Stomach smooth muscle (tissue), 2 donors: ENCODE results near the gene SNX3.
A peak's percentile ranks its signal among the peaks of the same experiment; 100 is the strongest.

ENCODE experiments used
- H3K27ac ChIP-seq: one replicate; pipeline ENCODE4 v1.7.0; 2013; ENCODE audit warnings: mild to moderate bottlenecking, low read length, inconsistent platforms
- H3K27me3 ChIP-seq, 2 donors: one replicate each; pipeline ENCODE4 v1.7.0; 2013; ENCODE audit warnings: low read length in 2 of 2; ENCODE audit not compliant: insufficient read depth in 2 of 2, control insufficient read depth in 1 of 2
- H3K36me3 ChIP-seq, 2 donors: one replicate each; pipeline ENCODE4 v1.7.0; 2013; ENCODE audit warnings: low read length in 2 of 2; ENCODE audit not compliant: control insufficient read depth in 2 of 2, insufficient read depth in 2 of 2
- H3K4me1 ChIP-seq: one replicate; pipeline ENCODE4 v1.7.0; 2013; ENCODE audit warnings: low read length; ENCODE audit not compliant: control insufficient read depth, insufficient read depth
- H3K4me3 ChIP-seq, 2 donors: one replicate each; pipeline ENCODE4 v1.7.0; 2013; ENCODE audit warnings: low read length in 2 of 2
- H3K9ac ChIP-seq, 2 donors: one replicate each; pipeline ENCODE4 v1.7.0; 2013; ENCODE audit warnings: low read length in 2 of 2, mild to moderate bottlenecking in 1 of 2
- H3K9me3 ChIP-seq, 2 donors: one replicate each; pipeline ENCODE4 v1.7.0; 2013; ENCODE audit warnings: low read length in 2 of 2; ENCODE audit not compliant: control insufficient read depth in 2 of 2
- donor health status: healthy.
- donor health status: Pancreatic carcinoma.

Gene SNX3

GRCh38 chr6:108170332-108171290 is 90.2 kb downstream of the SNX3 start:
- Histone ChIP-seq H3K9ac (no peak overlapping the region), H3K4me3 (no peak overlapping the region), H3K36me3 (no peaks in the 10 kb centered on the region), H3K27ac (no peak overlapping the region), H3K4me1 (peaks cover 37% of the 10 kb centered on the region), H3K27me3 (peaks cover 75 to 95% of the 10 kb centered on the region in 2 donors), H3K9me3 (no peaks in the 10 kb centered on the region)

- no peaks in the 10 kb centered on the region for H3K9me3 ChIP-seq
- peak overlapping the region; percentile 16 to 57 for H3K4me3 ChIP-seq
- peaks cover 75 to 95% of the 10 kb centered on the region in 2 donors for H3K27me3 ChIP-seq
- peaks cover 40% of the 10 kb centered on the region for H3K4me1 ChIP-seq
- H3K36me3 ChIP-seq = no peaks in the 10 kb centered on the region
- H3K27ac ChIP-seq = no peak overlapping the region
- H3K9ac ChIP-seq = no peak overlapping the region
These were observed 91.1 kb downstream of the SNX3 start for GRCh38 chr6:108169464-108170331.

GRCh38 chr6:108168501-108169463 is 92.1 kb downstream of the SNX3 start:
- no peak overlapping the region for H3K27ac ChIP-seq
- H3K4me3 ChIP-seq = peak overlapping the region; percentile 19 to 57
- H3K9ac ChIP-seq = no peak overlapping the region
- H3K9me3 ChIP-seq = no peaks in the 10 kb centered on the region
- peaks cover 44% of the 10 kb centered on the region for H3K4me1 ChIP-seq
- H3K36me3 ChIP-seq = no peaks in the 10 kb centered on the region
- H3K27me3 ChIP-seq = peaks cover 77 to 95% of the 10 kb centered on the region in 2 donors

GRCh38 chr6:108168090-108168463 is 92.8 kb downstream of the SNX3 start:
- Histone ChIP-seq H3K9me3 (no peaks in the 10 kb centered on the region), H3K4me3 (peak overlapping the region; percentile 19 to 57), H3K9ac (no peak overlapping the region), H3K27me3 (peaks cover 84 to 99% of the 10 kb centered on the region in 2 donors), H3K4me1 (peaks cover 44% of the 10 kb centered on the region), H3K36me3 (no peaks in the 10 kb centered on the region), H3K27ac (no peak overlapping the region)

GRCh38 chr6:108167449-108168089 is 93.3 kb downstream of the SNX3 start:
- Histone ChIP-seq H3K27me3 (peaks cover 89 to 99% of the 10 kb centered on the region in 2 donors), H3K4me1 (peaks cover 44% of the 10 kb centered on the region), H3K9me3 (no peaks in the 10 kb centered on the region), H3K4me3 (peak overlapping the region in 1 of 2 donors; percentile 19), H3K36me3 (no peaks in the 10 kb centered on the region), H3K9ac (no peak overlapping the region), H3K27ac (no peak overlapping the region)

GRCh38 chr6:108166664-108167448 is 94.0 kb downstream of the SNX3 start:
- Histone ChIP-seq H3K4me3 (peak overlapping the region in 1 of 2 donors; percentile 8), H3K27me3 (peaks cover 90 to 100% of the 10 kb centered on the region in 2 donors), H3K27ac (no peak overlapping the region), H3K9me3 (no peaks in the 10 kb centered on the region), H3K4me1 (peaks cover 44% of the 10 kb centered on the region), H3K9ac (no peak overlapping the region), H3K36me3 (no peaks in the 10 kb centered on the region)

GRCh38 chr6:108165714-108166663 is 94.9 kb downstream of the SNX3 start, which contains the start of gene NR2E1:
TSS of gene NR2E1 (plus strand) at chr6:108166022. CDS start at chr6:108166766, 744 bp downstream.
- Histone ChIP-seq H3K27me3 (peaks cover 91 to 99% of the 10 kb centered on the region in 2 donors), H3K36me3 (no peaks in the 10 kb centered on the region), H3K9me3 (peaks cover 0 to 6% of the 10 kb centered on the region in 2 donors), H3K4me3 (peak within 1 kb of the TSS; percentile 16 to 55), H3K9ac (no peak within 1 kb of the TSS), H3K4me1 (peaks cover 44% of the 10 kb centered on the region), H3K27ac (no peak within 1 kb of the TSS)

GRCh38 chr6:108164815-108165706 is 95.8 kb downstream of the SNX3 start:
- no peak overlapping the region for H3K9ac ChIP-seq
- no peaks in the 10 kb centered on the region for H3K36me3 ChIP-seq
- H3K27ac ChIP-seq = no peak overlapping the region
- peaks cover 0 to 9% of the 10 kb centered on the region in 2 donors for H3K9me3 ChIP-seq
- peaks cover 92 to 98% of the 10 kb centered on the region in 2 donors for H3K27me3 ChIP-seq
- H3K4me1 ChIP-seq = peaks cover 44% of the 10 kb centered on the region
- peak overlapping the region in 1 of 2 donors; percentile 55 for H3K4me3 ChIP-seq
